OCI-LY7 (cell line): ENCODE data around the gene LCOR.

Experiments used
- CTCF ChIP-seq: fragments of 200-600 bp; sonication (generic); conservative IDR thresholded peaks from 2 replicates; pipeline ENCODE4 v1.5.1; 2014; ENCODE audit warnings: mild to moderate bottlenecking, antibody characterized with exemption, low read length, moderate library complexity, mixed read lengths
- EZH2phosphoT487 ChIP-seq: fragments of 200-600 bp; sonication (generic); IDR thresholded peaks from 2 replicates; pipeline ENCODE4 v1.6.1; 2018; ENCODE audit warnings: low read depth, borderline replicate concordance, mild to moderate bottlenecking, mixed run types, antibody characterized with exemption, low read length, moderate library complexity, mixed read lengths

- no peak for TF ChIP-seq CTCF
- TF ChIP-seq EZH2phosphoT487: no peak
Measured at GRCh38 chr10:96828609-96829008, 3.5 kb upstream of the LCOR start.
